ENCODE measurements around the gene FBXO42. TPM values are rescaled to one million over a fixed set of nuclear protein-coding genes. Genes with fewer than 3 reads are reported as not detected.

The FBXO42 gene
- total and polyA plus RNA-seq, 4 donors = 5.9 to 9.4 (median 6.5) TPM

DNA sequence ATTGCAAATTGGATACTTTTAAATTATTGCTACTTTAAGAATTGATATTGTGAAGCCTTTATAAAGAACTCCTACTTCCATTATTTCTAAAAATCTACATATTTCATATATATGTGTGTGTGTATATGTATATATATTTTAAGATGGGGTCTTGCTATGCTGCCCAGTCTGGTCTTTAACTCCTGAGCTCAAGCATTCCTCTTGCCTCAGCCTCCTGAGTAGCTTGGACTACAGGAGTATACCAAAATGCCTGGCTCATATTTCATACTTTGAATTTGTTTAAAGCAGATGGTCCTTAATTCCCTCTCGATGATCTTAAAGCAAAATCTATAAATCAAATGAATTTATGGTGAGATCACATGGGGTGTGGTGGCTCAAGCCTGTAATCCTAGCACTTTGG lies 90.2 kb downstream of the FBXO42 start:
- Histone ChIP-seq H3K27ac (ENCODE audit: low read depth in 1 of 2, low read length in 2 of 2) (no peak overlapping the region), H3K4me3 (ENCODE audit: low read depth in 1 of 3, low read length in 3 of 3) (no peak overlapping the region), H3K4me1 (ENCODE audit: control insufficient read depth in 4 of 4, insufficient read depth in 4 of 4, low read length in 3 of 4) (peaks cover 0 to 4% (median 0%) of the 10 kb centered on the region in 4 donors), H3K36me3 (ENCODE audit: control insufficient read depth in 4 of 4, insufficient read depth in 3 of 4, low read depth in 1 of 4, low read length in 3 of 4) (peaks cover 0 to 2% (median 0%) of the 10 kb centered on the region in 4 donors), H3K9ac (ENCODE audit: low read depth in 1 of 2, low read length in 2 of 2) (no peak overlapping the region), H3K27me3 (ENCODE audit: control insufficient read depth in 4 of 4, insufficient read depth in 4 of 4, low read length in 3 of 4) (no peaks in the 10 kb centered on the region), H3K9me3 (ENCODE audit: control insufficient read depth in 4 of 4, low read length in 3 of 4) (no peaks in the 10 kb centered on the region)
- no peak for TF ChIP-seq GABPA (IDR thresholded peaks at IDR 0.05 in 1 of 2, conservative IDR thresholded peaks at IDR 0.05 in 1 of 2)
- no peak for TF ChIP-seq NR2F2 (IDR thresholded peaks at IDR 0.05)
- WGBS = 94% methylated on average over 1 of the region's 1 CpG
- DNase-seq (ENCODE audit: low spot score) = no peak

DNA sequence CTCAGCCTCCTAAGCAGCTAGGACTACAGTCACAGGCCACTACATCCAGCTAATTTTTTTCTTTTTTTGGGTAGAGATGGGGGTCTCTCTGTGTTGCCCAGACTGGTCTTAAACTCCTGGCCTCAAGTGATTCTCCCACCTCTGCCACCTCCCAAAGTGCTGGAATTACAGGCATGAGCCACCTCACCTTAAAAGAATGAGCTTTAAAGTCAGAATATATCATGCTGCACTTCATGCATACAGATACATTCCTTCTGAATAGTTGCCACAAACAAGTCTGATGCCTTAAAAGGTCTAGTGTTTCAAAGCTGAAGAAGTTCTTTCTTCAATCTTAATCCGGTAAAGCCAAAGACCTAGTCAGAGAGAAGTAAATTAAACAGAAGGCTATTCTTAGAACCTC lies 91.5 kb downstream of the FBXO42 start:
- WGBS = 88% methylated on average over 1 of the region's 1 CpG
- peaks cover 0 to 3% (median under 1%) of the 10 kb centered on the region in 4 donors for H3K36me3 ChIP-seq (ENCODE audit: control insufficient read depth in 4 of 4, insufficient read depth in 3 of 4, low read depth in 1 of 4, low read length in 3 of 4)
- no peak for TF ChIP-seq HNF4A (conservative IDR thresholded peaks at IDR 0.05)
- TF ChIP-seq RAD21 (IDR thresholded peaks at IDR 0.05) = no peak
- no peak for TF ChIP-seq SP1 (IDR thresholded peaks at IDR 0.05)
- H3K27ac ChIP-seq (ENCODE audit: low read depth in 1 of 2, low read length in 2 of 2) = no peak overlapping the region
- H3K9ac ChIP-seq (ENCODE audit: low read depth in 1 of 2, low read length in 2 of 2) = no peak overlapping the region
- H3K9me3 ChIP-seq (ENCODE audit: control insufficient read depth in 4 of 4, low read length in 3 of 4) = no peaks in the 10 kb centered on the region
- H3K4me3 ChIP-seq (ENCODE audit: low read depth in 1 of 3, low read length in 3 of 3) = no peak overlapping the region
- no peaks in the 10 kb centered on the region for H3K4me1 ChIP-seq (ENCODE audit: control insufficient read depth in 4 of 4, insufficient read depth in 4 of 4, low read length in 3 of 4)
- no peaks in the 10 kb centered on the region for H3K27me3 ChIP-seq (ENCODE audit: control insufficient read depth in 4 of 4, insufficient read depth in 4 of 4, low read length in 3 of 4)
- no peak for DNase-seq (ENCODE audit: low spot score)

DNA sequence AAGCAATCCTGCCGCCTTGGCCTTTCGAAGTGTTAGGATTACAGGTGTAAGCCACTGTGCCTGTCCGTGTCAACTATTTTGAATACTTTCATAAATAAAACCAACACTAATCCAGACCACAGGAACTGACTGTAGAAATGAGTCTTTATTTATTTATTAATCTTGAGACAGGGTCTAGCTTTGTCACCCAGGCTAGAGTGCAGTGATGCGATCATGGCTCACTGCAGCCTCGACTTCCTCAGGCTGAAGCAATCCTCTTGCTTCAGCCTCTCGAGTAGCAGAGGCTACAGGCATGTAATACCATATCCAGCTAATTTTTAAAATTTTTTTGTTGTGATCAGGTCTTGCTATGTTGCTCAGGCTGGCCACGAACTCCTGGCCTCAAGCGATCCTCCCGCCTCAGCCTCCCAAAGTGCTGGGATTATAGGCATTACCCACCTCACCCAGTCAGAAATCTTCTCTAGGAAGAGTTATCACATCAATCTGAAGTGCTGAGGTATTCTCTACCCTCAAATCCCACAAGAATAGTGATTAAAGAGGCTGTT lies 93.6 kb downstream of the FBXO42 start:
- no peak for DNase-seq (ENCODE audit: low spot score)
- Histone ChIP-seq H3K27ac (ENCODE audit: low read depth in 1 of 2, low read length in 2 of 2) (no peak overlapping the region), H3K9me3 (ENCODE audit: control insufficient read depth in 4 of 4, low read length in 3 of 4) (no peaks in the 10 kb centered on the region), H3K4me3 (ENCODE audit: low read depth in 1 of 3, low read length in 3 of 3) (no peak overlapping the region), H3K4me1 (ENCODE audit: control insufficient read depth in 4 of 4, insufficient read depth in 4 of 4, low read length in 3 of 4) (peaks cover 0 to 14% (median 12%) of the 10 kb centered on the region in 4 donors), H3K36me3 (ENCODE audit: control insufficient read depth in 4 of 4, insufficient read depth in 3 of 4, low read depth in 1 of 4, low read length in 3 of 4) (peaks cover 0 to 7% (median 3%) of the 10 kb centered on the region in 4 donors), H3K27me3 (ENCODE audit: control insufficient read depth in 4 of 4, insufficient read depth in 4 of 4, low read length in 3 of 4) (no peaks in the 10 kb centered on the region), H3K9ac (ENCODE audit: low read depth in 1 of 2, low read length in 2 of 2) (no peak overlapping the region)
- TF ChIP-seq, protein P1, sequence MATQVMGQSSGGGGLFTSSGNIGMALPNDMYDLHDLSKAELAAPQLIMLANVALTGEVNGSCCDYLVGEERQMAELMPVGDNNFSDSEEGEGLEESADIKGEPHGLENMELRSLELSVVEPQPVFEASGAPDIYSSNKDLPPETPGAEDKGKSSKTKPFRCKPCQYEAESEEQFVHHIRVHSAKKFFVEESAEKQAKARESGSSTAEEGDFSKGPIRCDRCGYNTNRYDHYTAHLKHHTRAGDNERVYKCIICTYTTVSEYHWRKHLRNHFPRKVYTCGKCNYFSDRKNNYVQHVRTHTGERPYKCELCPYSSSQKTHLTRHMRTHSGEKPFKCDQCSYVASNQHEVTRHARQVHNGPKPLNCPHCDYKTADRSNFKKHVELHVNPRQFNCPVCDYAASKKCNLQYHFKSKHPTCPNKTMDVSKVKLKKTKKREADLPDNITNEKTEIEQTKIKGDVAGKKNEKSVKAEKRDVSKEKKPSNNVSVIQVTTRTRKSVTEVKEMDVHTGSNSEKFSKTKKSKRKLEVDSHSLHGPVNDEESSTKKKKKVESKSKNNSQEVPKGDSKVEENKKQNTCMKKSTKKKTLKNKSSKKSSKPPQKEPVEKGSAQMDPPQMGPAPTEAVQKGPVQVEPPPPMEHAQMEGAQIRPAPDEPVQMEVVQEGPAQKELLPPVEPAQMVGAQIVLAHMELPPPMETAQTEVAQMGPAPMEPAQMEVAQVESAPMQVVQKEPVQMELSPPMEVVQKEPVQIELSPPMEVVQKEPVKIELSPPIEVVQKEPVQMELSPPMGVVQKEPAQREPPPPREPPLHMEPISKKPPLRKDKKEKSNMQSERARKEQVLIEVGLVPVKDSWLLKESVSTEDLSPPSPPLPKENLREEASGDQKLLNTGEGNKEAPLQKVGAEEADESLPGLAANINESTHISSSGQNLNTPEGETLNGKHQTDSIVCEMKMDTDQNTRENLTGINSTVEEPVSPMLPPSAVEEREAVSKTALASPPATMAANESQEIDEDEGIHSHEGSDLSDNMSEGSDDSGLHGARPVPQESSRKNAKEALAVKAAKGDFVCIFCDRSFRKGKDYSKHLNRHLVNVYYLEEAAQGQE (IDR thresholded peaks at IDR 0.05) = no peak
- no peak for TF ChIP-seq RXRA (IDR thresholded peaks at IDR 0.05)
- TF ChIP-seq FOXA2 (IDR thresholded peaks at IDR 0.05) = no peak
- no peak for TF ChIP-seq GABPA (IDR thresholded peaks at IDR 0.05 in 1 of 2, conservative IDR thresholded peaks at IDR 0.05 in 1 of 2)
- no peak for TF ChIP-seq TAF1 (conservative IDR thresholded peaks at IDR 0.05)
- TF ChIP-seq YY1 (IDR thresholded peaks at IDR 0.05) = no peak
- TF ChIP-seq, protein P2, sequence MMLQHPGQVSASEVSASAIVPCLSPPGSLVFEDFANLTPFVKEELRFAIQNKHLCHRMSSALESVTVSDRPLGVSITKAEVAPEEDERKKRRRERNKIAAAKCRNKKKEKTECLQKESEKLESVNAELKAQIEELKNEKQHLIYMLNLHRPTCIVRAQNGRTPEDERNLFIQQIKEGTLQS (IDR thresholded peaks at IDR 0.05) = no peak
- no peak for TF ChIP-seq FOXA1 (IDR thresholded peaks at IDR 0.05)
- no peak for TF ChIP-seq HNF4A (conservative IDR thresholded peaks at IDR 0.05)
- TF ChIP-seq NR2F2 (IDR thresholded peaks at IDR 0.05) = no peak
- TF ChIP-seq RAD21 (IDR thresholded peaks at IDR 0.05) = no peak
- TF ChIP-seq SP1 (IDR thresholded peaks at IDR 0.05) = no peak
- no peak for TF ChIP-seq EGR1 (IDR thresholded peaks at IDR 0.05; ENCODE audit: low read depth in 2 of 2)
- TF ChIP-seq, protein P3, sequence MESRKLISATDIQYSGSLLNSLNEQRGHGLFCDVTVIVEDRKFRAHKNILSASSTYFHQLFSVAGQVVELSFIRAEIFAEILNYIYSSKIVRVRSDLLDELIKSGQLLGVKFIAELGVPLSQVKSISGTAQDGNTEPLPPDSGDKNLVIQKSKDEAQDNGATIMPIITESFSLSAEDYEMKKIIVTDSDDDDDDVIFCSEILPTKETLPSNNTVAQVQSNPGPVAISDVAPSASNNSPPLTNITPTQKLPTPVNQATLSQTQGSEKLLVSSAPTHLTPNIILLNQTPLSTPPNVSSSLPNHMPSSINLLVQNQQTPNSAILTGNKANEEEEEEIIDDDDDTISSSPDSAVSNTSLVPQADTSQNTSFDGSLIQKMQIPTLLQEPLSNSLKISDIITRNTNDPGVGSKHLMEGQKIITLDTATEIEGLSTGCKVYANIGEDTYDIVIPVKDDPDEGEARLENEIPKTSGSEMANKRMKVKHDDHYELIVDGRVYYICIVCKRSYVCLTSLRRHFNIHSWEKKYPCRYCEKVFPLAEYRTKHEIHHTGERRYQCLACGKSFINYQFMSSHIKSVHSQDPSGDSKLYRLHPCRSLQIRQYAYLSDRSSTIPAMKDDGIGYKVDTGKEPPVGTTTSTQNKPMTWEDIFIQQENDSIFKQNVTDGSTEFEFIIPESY (IDR thresholded peaks at IDR 0.05) = no peak
- TF ChIP-seq, protein P4, sequence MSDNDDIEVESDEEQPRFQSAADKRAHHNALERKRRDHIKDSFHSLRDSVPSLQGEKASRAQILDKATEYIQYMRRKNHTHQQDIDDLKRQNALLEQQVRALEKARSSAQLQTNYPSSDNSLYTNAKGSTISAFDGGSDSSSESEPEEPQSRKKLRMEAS (IDR thresholded peaks at IDR 0.05) = no peak
- TF ChIP-seq HNF4G (IDR thresholded peaks at IDR 0.05) = no peak
- TF ChIP-seq JUND (IDR thresholded peaks at IDR 0.05) = no peak
- 96% methylated on average over 9 of the region's 9 CpGs for whole genome bisulfite sequencing
